Lower leg skin (tissue), 3 donors: ENCODE data around the gene THSD4.

ENCODE experiments used
- CTCF ChIP-seq, 3 donors: fragments of 450-650 bp; IDR thresholded peaks; one replicate each; pipeline ENCODE4 v1.5.1; 2016; ENCODE audit warnings: antibody characterized with exemption in 3 of 3, mild to moderate bottlenecking in 3 of 3, moderate library complexity in 2 of 3
- POLR2A ChIP-seq, 2 donors: fragments of 450-650 bp; IDR thresholded peaks; one replicate each; pipeline ENCODE4 v1.6.1; 2016 to 2017; ENCODE audit warnings: antibody characterized with exemption in 2 of 2, mild to moderate bottlenecking in 1 of 2, moderate library complexity in 1 of 2

DNA sequence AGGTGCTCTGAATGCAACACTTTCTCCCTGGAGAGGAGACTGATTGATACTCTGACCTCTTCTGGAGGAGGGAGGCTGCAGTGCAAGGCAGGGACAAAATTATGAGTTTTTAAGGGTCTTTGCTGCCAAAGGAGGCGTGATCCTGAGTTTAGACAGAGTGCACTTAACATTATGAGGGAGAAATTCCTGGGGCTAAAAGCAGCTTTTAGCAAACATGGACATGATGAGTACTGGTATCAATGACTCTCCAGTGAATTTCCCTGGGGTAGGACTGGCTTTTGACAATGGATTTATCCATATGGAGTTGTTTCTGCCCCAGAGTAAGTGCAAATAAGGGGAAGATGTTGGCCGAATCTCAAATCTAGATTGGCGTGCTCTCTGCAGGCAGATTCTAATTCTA is 133.1 kb downstream of the THSD4 start:
- TF ChIP-seq CTCF (IDR thresholded peaks at IDR 0.05), result no peak
- TF ChIP-seq POLR2A (IDR thresholded peaks at IDR 0.05), result no peak
